WTC11 (cell line): ENCODE data around the gene TIMM17B.

Experiments used
- CBFB ChIP-seq: sonication (generic); formaldehyde crosslinking; IDR thresholded peaks from 2 replicates; pipeline ENCODE4 v1.8.1; 2022; ENCODE audit warnings: mild to moderate bottlenecking, low read depth, missing genetic modification reagents
- CREB1 ChIP-seq: sonication (generic); formaldehyde crosslinking; IDR thresholded peaks from 2 replicates; pipeline ENCODE4 v1.8.0; 2023; ENCODE audit warnings: mild to moderate bottlenecking, missing genetic modification reagents
- FOXK1 ChIP-seq: sonication (generic); formaldehyde crosslinking; IDR thresholded peaks from 2 replicates; pipeline ENCODE4 v1.8.0; 2022; ENCODE audit warnings: mild to moderate bottlenecking, moderate library complexity, missing genetic modification reagents
- NFYB ChIP-seq: sonication (generic); formaldehyde crosslinking; conservative IDR thresholded peaks from 2 replicates; pipeline ENCODE4 v1.8.0; 2022; ENCODE audit warnings: low read depth, missing genetic modification reagents
- OVOL2 ChIP-seq: fragments of 250-450 bp; sonication (Bioruptor Pico); IDR thresholded peaks from 2 replicates; pipeline ENCODE4 v1.9.0; 2021; ENCODE audit warnings: mild to moderate bottlenecking, borderline replicate concordance
- TEAD4 ChIP-seq: sonication (generic); formaldehyde crosslinking; IDR thresholded peaks from 2 replicates; pipeline ENCODE4 v1.8.0; 2022; ENCODE audit warnings: mild to moderate bottlenecking, missing genetic modification reagents
- ZNF232 ChIP-seq: sonication (generic); formaldehyde crosslinking; IDR thresholded peaks from 2 replicates; pipeline ENCODE4 v1.8.0; 2022; ENCODE audit warnings: mild to moderate bottlenecking, missing genetic modification reagents
- ZNF263 ChIP-seq: sonication (generic); formaldehyde crosslinking; IDR thresholded peaks from 2 replicates; pipeline ENCODE4 v1.8.1; 2022; ENCODE audit warnings: low read depth, mild to moderate bottlenecking, moderate library complexity, missing genetic modification reagents
- TF ChIP-seq, protein P1 (sequence below): fragments of 200-600 bp; IDR thresholded peaks from 2 replicates; pipeline ENCODE4 v1.8.0; 2022; ENCODE audit warnings: antibody characterized with exemption
- TF ChIP-seq, protein P2 (sequence below): sonication (generic); formaldehyde crosslinking; IDR thresholded peaks from 2 replicates; pipeline ENCODE4 v1.8.0; 2022; ENCODE audit warnings: mild to moderate bottlenecking, missing genetic modification reagents

DNA sequence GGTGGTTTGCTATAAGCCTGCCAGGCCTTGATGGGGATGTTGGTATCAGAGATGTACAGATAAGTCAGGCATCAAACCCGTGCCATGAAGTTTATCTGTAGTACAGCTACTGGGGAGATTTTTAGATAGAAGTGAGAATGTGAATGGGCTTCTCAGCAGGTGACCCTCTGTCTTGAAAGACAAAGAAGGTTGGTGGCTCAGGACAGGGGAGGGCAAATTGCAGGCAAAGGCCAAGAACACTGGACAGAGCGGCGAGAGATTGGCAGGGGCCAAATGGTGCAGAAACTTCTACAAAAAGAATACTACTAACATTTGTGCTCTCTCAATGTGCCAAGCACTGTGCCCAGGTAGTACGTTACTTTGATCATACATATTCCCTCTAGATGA lies 23.1 kb upstream of the TIMM17B start:
- TF ChIP-seq, protein P1, sequence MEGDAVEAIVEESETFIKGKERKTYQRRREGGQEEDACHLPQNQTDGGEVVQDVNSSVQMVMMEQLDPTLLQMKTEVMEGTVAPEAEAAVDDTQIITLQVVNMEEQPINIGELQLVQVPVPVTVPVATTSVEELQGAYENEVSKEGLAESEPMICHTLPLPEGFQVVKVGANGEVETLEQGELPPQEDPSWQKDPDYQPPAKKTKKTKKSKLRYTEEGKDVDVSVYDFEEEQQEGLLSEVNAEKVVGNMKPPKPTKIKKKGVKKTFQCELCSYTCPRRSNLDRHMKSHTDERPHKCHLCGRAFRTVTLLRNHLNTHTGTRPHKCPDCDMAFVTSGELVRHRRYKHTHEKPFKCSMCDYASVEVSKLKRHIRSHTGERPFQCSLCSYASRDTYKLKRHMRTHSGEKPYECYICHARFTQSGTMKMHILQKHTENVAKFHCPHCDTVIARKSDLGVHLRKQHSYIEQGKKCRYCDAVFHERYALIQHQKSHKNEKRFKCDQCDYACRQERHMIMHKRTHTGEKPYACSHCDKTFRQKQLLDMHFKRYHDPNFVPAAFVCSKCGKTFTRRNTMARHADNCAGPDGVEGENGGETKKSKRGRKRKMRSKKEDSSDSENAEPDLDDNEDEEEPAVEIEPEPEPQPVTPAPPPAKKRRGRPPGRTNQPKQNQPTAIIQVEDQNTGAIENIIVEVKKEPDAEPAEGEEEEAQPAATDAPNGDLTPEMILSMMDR = no peak
- no peak for TF ChIP-seq FOXK1 (CRISPR knock-in tag)
- TF ChIP-seq CBFB = no peak
- no peak for TF ChIP-seq CREB1 (CRISPR knock-in tag)
- TF ChIP-seq ZNF232 (CRISPR knock-in tag) = no peak
- TF ChIP-seq, protein P2, sequence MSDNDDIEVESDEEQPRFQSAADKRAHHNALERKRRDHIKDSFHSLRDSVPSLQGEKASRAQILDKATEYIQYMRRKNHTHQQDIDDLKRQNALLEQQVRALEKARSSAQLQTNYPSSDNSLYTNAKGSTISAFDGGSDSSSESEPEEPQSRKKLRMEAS (CRISPR knock-in tag) = no peak
- no peak for TF ChIP-seq ZNF263 (CRISPR knock-in tag)
- TF ChIP-seq TEAD4 (CRISPR knock-in tag) = no peak
- no peak for TF ChIP-seq OVOL2 (CRISPR knock-in tag)
- TF ChIP-seq NFYB (CRISPR knock-in tag) = no peak
